ENCODE measurements around the gene NOXA1. TPM values are rescaled to one million over a fixed set of nuclear protein-coding genes. Genes with fewer than 3 reads are reported as not detected.

The NOXA1 gene
- total and polyA plus RNA-seq, 2 donors (not counting 1 experiment from before 2014, with no cell fraction given), result 0.08 to 0.66 TPM

GRCh38 chr9:137434498-137435380 lies 11.5 kb downstream of the NOXA1 start:
- Histone ChIP-seq H2AFZ (ENCODE audit: low read length) (no peak overlapping the region), H4K20me1 (ENCODE audit: control insufficient read depth, extremely low read depth, insufficient read depth, low read length) (no peaks in the 10 kb centered on the region), H3K4me1 (ENCODE audit: control insufficient read depth, extremely low read depth, insufficient read depth, low read length) (no peaks in the 10 kb centered on the region), H3K27ac (ENCODE audit: insufficient read depth, low read length) (no peak overlapping the region), H3K9ac (ENCODE audit: insufficient read depth, low read length) (no peak overlapping the region), H3K4me2 (ENCODE audit: extremely low read depth, insufficient read depth, low read length) (no peak overlapping the region), H3K79me2 (ENCODE audit: control insufficient read depth, insufficient read depth, low read length) (no peaks in the 10 kb centered on the region), H3K27me3 (ENCODE audit: control insufficient read depth, insufficient read depth, low read length) (no peaks in the 10 kb centered on the region), H3K4me3 (replicated peaks in 1 of 4; ENCODE audit: control extremely low read depth in 1 of 4, insufficient read depth in 1 of 4, low read depth in 3 of 4, low read length in 4 of 4) (no peak overlapping the region), H3K9me3 (ENCODE audit: control insufficient read depth, insufficient read depth, low read depth, low read length) (no peaks in the 10 kb centered on the region), H3K36me3 (ENCODE audit: control insufficient read depth, insufficient read depth, low read length) (no peaks in the 10 kb centered on the region)
- DNase-seq (ENCODE audit: low read depth in 2 of 2), result no peak
- TF ChIP-seq CTCF (conservative IDR thresholded peaks at IDR 0.05 in 1 of 2, IDR thresholded peaks at IDR 0.05 in 1 of 2; ENCODE audit: low read depth in 1 of 2, low read length in 2 of 2), result no peak
- TF ChIP-seq EZH2 (IDR thresholded peaks at IDR 0.05; ENCODE audit: low read length, missing control alignments), result no peak

GRCh38 chr9:137435381-137435891 lies 12.2 kb downstream of the NOXA1 start:
- no peak overlapping the region for H2AFZ ChIP-seq (ENCODE audit: low read length)
- no peaks in the 10 kb centered on the region for H3K36me3 ChIP-seq (ENCODE audit: control insufficient read depth, insufficient read depth, low read length)
- no peak for TF ChIP-seq EZH2 (IDR thresholded peaks at IDR 0.05; ENCODE audit: low read length, missing control alignments)
- no peak for TF ChIP-seq CTCF (conservative IDR thresholded peaks at IDR 0.05 in 1 of 2, IDR thresholded peaks at IDR 0.05 in 1 of 2; ENCODE audit: low read depth in 1 of 2, low read length in 2 of 2)
- no peaks in the 10 kb centered on the region for H3K9me3 ChIP-seq (ENCODE audit: control insufficient read depth, insufficient read depth, low read depth, low read length)
- no peak overlapping the region for H3K4me3 ChIP-seq (replicated peaks in 1 of 4; ENCODE audit: control extremely low read depth in 1 of 4, insufficient read depth in 1 of 4, low read depth in 3 of 4, low read length in 4 of 4)
- H3K27me3 ChIP-seq (ENCODE audit: control insufficient read depth, insufficient read depth, low read length), result no peaks in the 10 kb centered on the region
- no peaks in the 10 kb centered on the region for H3K4me1 ChIP-seq (ENCODE audit: control insufficient read depth, extremely low read depth, insufficient read depth, low read length)
- no peak overlapping the region for H3K4me2 ChIP-seq (ENCODE audit: extremely low read depth, insufficient read depth, low read length)
- no peak overlapping the region for H3K27ac ChIP-seq (ENCODE audit: insufficient read depth, low read length)
- H3K9ac ChIP-seq (ENCODE audit: insufficient read depth, low read length), result no peak overlapping the region
- H3K79me2 ChIP-seq (ENCODE audit: control insufficient read depth, insufficient read depth, low read length), result no peaks in the 10 kb centered on the region
- H4K20me1 ChIP-seq (ENCODE audit: control insufficient read depth, extremely low read depth, insufficient read depth, low read length), result no peaks in the 10 kb centered on the region
- no peak for DNase-seq (ENCODE audit: low read depth in 2 of 2)

GRCh38 chr9:137435980-137436760 lies 13.0 kb downstream of the NOXA1 start:
- no peak overlapping the region for H2AFZ ChIP-seq (ENCODE audit: low read length)
- peak overlapping the region; percentile 4 for H3K9ac ChIP-seq (ENCODE audit: insufficient read depth, low read length)
- H3K4me2 ChIP-seq (ENCODE audit: extremely low read depth, insufficient read depth, low read length), result no peak overlapping the region

More at GRCh38 chr9:137435980-137436760, 13.0 kb downstream of the NOXA1 start:
- Histone ChIP-seq H4K20me1 (ENCODE audit: control insufficient read depth, extremely low read depth, insufficient read depth, low read length) (no peaks in the 10 kb centered on the region), H3K4me3 (replicated peaks in 1 of 4; ENCODE audit: control extremely low read depth in 1 of 4, insufficient read depth in 1 of 4, low read depth in 3 of 4, low read length in 4 of 4) (no peak overlapping the region), H3K4me1 (ENCODE audit: control insufficient read depth, extremely low read depth, insufficient read depth, low read length) (no peaks in the 10 kb centered on the region), H3K27ac (ENCODE audit: insufficient read depth, low read length) (no peak overlapping the region), H3K9me3 (ENCODE audit: control insufficient read depth, insufficient read depth, low read depth, low read length) (no peaks in the 10 kb centered on the region), H3K79me2 (ENCODE audit: control insufficient read depth, insufficient read depth, low read length) (no peaks in the 10 kb centered on the region), H3K36me3 (ENCODE audit: control insufficient read depth, insufficient read depth, low read length) (no peaks in the 10 kb centered on the region), H3K27me3 (ENCODE audit: control insufficient read depth, insufficient read depth, low read length) (no peaks in the 10 kb centered on the region)
- no peak for TF ChIP-seq EZH2 (IDR thresholded peaks at IDR 0.05; ENCODE audit: low read length, missing control alignments)
- TF ChIP-seq CTCF (conservative IDR thresholded peaks at IDR 0.05 in 1 of 2, IDR thresholded peaks at IDR 0.05 in 1 of 2; ENCODE audit: low read depth in 1 of 2, low read length in 2 of 2), result no peak
- peak; percentile 74 to 81 for DNase-seq (ENCODE audit: low read depth in 2 of 2)

Measured in fibroblast of lung (primary cell).